K562 treated with DMSO at 1 percent for 24 hours (cell line): Measurements from ENCODE around the gene PWWP3B. TPM values are rescaled to one million over a fixed set of nuclear protein-coding genes. Genes with fewer than 3 reads are reported as not detected.

Experiments
- total RNA-seq: library from RNA; unstranded; fragments of 300-600 nt; gene quantifications from 2 replicates; pipeline ENCODE4 v1.2.3, GENCODE V29; 2022; ENCODE audit warnings: low read depth; ENCODE audit not compliant: insufficient read depth

PWWP3B gene
- total RNA-seq: not detected in 2 replicates

GRCh38 chrX:106168107-106168506, at the start of gene PWWP3B:
Gene PWWP3B, plus strand, starts transcription at chrX:106168305. Its CDS starts 37,128 bp downstream, at chrX:106205433.

Other genes with a start within 250 kb of the PWWP3B start
- gene SERPINA7, start 129.6 kb upstream of the PWWP3B start, total RNA-seq: not detected in 2 replicates